Measurements from ENCODE around the gene CYB561D2. TPM values are rescaled to one million over a fixed set of nuclear protein-coding genes. Genes with fewer than 3 reads are reported as not detected.

CYB561D2 gene
- total RNA-seq, 4 donors from 2014 or later: 3.6 to 23.8 (median 11.3) TPM

- intact Hi-C loops (cut with DNase I; ENCODE audit: low total_unique reads): no loop called here
- Histone ChIP-seq H3K4me1 (peaks cover 0 to 13% of the 10 kb centered on the region in 2 donors), H3K9me3 (no peaks in the 10 kb centered on the region), H3K4me3 (no peak overlapping the region), H3K27ac (peak overlapping the region in 1 of 2 donors; percentile 95), H3K27me3 (no peaks in the 10 kb centered on the region), H3K36me3 (no peaks in the 10 kb centered on the region)
- TF ChIP-seq CTCF (IDR thresholded peaks at IDR 0.05) (no peak), POLR2A (IDR thresholded peaks at IDR 0.05) (no peak)
- peak in 1 of 2 donors; percentile 19 for DNase-seq
Measured at GRCh38 chr3:50326182-50326541, 24.5 kb upstream of the CYB561D2 start.

- DNase-seq: no peak
- Histone ChIP-seq H3K36me3 (no peaks in the 10 kb centered on the region), H3K27me3 (no peaks in the 10 kb centered on the region), H3K9me3 (no peaks in the 10 kb centered on the region), H3K4me1 (peaks cover 0 to 13% of the 10 kb centered on the region in 2 donors), H3K4me3 (peak overlapping the region; percentile 70 to 72), H3K27ac (peak overlapping the region in 1 of 2 donors; percentile 61)
- TF ChIP-seq CTCF (IDR thresholded peaks at IDR 0.05) (no peak), POLR2A (IDR thresholded peaks at IDR 0.05) (no peak)
- intact Hi-C loops (cut with DNase I; ENCODE audit: low total_unique reads): no loop called here
Measured at GRCh38 chr3:50327129-50327528, 23.5 kb upstream of the CYB561D2 start.

GRCh38 chr3:50327943-50328691, 22.5 kb upstream of the CYB561D2 start, which contains the start of gene TUSC2:
Gene TUSC2, minus strand, starts transcription at chr3:50328223. Its CDS starts 124 bp downstream, at chr3:50328099.
- intact Hi-C loops (cut with DNase I; ENCODE audit: low total_unique reads): no loop called here

DNA sequence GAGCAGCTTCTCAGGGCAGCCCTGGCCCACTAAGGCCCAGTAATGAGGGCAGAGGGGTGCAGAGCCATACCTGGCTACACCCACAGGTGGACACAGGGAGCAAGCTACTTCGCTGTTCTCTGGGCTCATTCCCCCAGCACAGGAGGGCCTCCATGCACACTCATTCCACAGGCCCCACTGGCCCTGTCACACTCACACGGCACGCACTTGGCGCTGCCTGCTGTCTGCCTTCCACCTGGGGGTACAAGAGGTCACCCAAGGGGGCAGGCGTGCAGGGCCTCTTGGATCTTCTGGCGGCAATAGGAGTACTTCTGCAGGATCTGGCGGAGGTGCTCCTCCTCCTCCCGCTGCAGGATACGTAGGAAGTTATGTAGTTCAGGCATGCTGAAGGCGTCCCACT, 20.3 kb upstream of the CYB561D2 start:
- TF ChIP-seq POLR2A (IDR thresholded peaks at IDR 0.05) (no peak), CTCF (IDR thresholded peaks at IDR 0.05) (no peak)
- peak in 1 of 2 donors; percentile 20 for DNase-seq
- Histone ChIP-seq H3K27me3 (no peaks in the 10 kb centered on the region), H3K36me3 (no peaks in the 10 kb centered on the region), H3K4me3 (no peak overlapping the region), H3K9me3 (no peaks in the 10 kb centered on the region), H3K27ac (no peak overlapping the region), H3K4me1 (peaks cover 4 to 8% of the 10 kb centered on the region in 2 donors)
- intact Hi-C loops (cut with DNase I; ENCODE audit: low total_unique reads): no loop called here

More at GRCh38 chr3:50327943-50328691, 22.5 kb upstream of the CYB561D2 start, which contains the start of gene TUSC2:
- peak; percentile 96 to 97 for DNase-seq
- peak within 1 kb of the TSS; percentile 70 to 72 for H3K4me3 ChIP-seq
- H3K36me3 ChIP-seq: no peaks in the 10 kb centered on the region
- peak within 1 kb of the TSS; percentile 61 to 79 for H3K27ac ChIP-seq
- peaks cover 0 to 8% of the 10 kb centered on the region in 2 donors for H3K4me1 ChIP-seq
- no peaks in the 10 kb centered on the region for H3K27me3 ChIP-seq
- H3K9me3 ChIP-seq: no peaks in the 10 kb centered on the region
- peak; percentile 45 to 75 for TF ChIP-seq POLR2A (IDR thresholded peaks at IDR 0.05)
- TF ChIP-seq CTCF (IDR thresholded peaks at IDR 0.05): peak in 1 of 4 experiments; percentile 5

DNA sequence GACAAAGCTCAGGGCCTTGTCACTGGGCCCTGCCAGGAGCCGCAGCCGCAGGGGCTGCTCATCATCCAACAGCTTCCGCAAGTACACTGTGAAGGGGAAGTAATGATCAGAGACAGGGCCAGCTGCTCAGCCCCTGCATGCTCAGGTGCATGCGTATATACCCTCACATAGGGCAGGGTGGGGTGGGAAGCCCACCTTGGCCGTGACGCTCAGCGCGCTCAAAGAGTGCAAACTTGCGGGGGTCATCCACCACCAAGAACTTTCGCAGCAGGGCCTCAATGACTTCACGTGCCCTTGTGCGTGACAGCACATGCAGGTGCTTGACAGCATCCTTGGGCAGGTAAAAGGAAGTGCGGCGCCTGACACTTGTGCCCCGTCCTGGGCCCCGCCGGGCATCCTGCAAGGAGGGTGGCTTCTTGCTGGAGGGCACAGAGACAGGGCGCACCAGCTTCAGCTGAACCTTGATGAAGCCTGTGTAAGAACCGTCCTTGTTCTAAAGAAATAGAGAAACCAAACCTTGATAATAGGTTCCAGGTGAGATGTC, 19.2 kb upstream of the CYB561D2 start:
- intact Hi-C loops (cut with DNase I; ENCODE audit: low total_unique reads): no loop called here
- H3K9me3 ChIP-seq: no peaks in the 10 kb centered on the region
- H3K4me3 ChIP-seq: no peak overlapping the region
- no peaks in the 10 kb centered on the region for H3K36me3 ChIP-seq
- H3K4me1 ChIP-seq: peaks cover 4 to 8% of the 10 kb centered on the region in 2 donors
- DNase-seq: peak in 1 of 2 donors; percentile 22
- no peaks in the 10 kb centered on the region for H3K27me3 ChIP-seq
- no peak for TF ChIP-seq POLR2A (IDR thresholded peaks at IDR 0.05)
- no peak for TF ChIP-seq CTCF (IDR thresholded peaks at IDR 0.05)
- no peak overlapping the region for H3K27ac ChIP-seq
